Adipocyte (in vitro differentiated cells): ENCODE data around the gene ITLN1.

Experiments used
- DNase-seq: peaks from one replicate; pipeline ENCODE4 v3.0.0-alpha.2; 2015; ENCODE audit warnings: low read depth
- H3K27me3 ChIP-seq: replicated peaks from 2 replicates; pipeline ENCODE4 v1.7.0; 2013; ENCODE audit warnings: mild to moderate bottlenecking, low read length, moderate library complexity; ENCODE audit not compliant: control insufficient read depth, insufficient read depth
- H3K36me3 ChIP-seq: 2 replicates; pipeline ENCODE4 v1.7.0; 2013; ENCODE audit warnings: low read length, mild to moderate bottlenecking, moderate library complexity; ENCODE audit not compliant: control insufficient read depth, insufficient read depth, severe bottlenecking
- H3K4me1 ChIP-seq: 2 replicates; pipeline ENCODE4 v1.7.0; 2013; ENCODE audit warnings: mild to moderate bottlenecking, low read length, moderate library complexity; ENCODE audit not compliant: control insufficient read depth, insufficient read depth
- H3K4me3 ChIP-seq: 2 replicates; pipeline ENCODE4 v1.7.0; 2013; ENCODE audit warnings: mild to moderate bottlenecking, low read length, moderate library complexity
- H3K9ac ChIP-seq: 2 replicates; pipeline ENCODE4 v1.7.0; 2013; ENCODE audit warnings: mild to moderate bottlenecking, low read length, moderate library complexity
- H3K9me3 ChIP-seq: 2 replicates; pipeline ENCODE4 v1.7.0; 2013; ENCODE audit warnings: mild to moderate bottlenecking, low read length, moderate library complexity; ENCODE audit not compliant: control insufficient read depth

ITLN1 gene

DNA sequence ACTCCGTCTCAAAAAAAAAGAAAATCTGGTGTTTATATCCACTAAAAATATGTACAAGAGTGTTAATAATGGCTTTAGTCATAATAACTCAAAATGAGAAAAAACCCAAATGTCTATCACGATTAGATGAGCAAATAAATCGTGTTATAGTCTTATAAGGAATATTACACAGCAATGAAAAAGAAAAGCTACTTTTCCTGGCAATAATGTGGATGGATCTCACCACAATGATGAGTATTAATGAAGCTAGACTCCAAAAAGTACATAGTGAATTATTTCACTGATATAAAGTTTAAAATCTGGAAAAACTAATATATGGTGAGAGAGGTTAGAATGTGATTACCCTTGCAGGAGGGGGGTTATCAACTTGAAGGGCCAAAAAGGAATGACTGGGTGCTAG is 32.0 kb downstream of the ITLN1 start:
- no peaks in the 10 kb centered on the region for H3K4me1 ChIP-seq
- no peaks in the 10 kb centered on the region for H3K27me3 ChIP-seq
- no peaks in the 10 kb centered on the region for H3K36me3 ChIP-seq
- no peak overlapping the region for H3K4me3 ChIP-seq
- no peak for DNase-seq
- no peak overlapping the region for H3K9ac ChIP-seq
- no peaks in the 10 kb centered on the region for H3K9me3 ChIP-seq

DNA sequence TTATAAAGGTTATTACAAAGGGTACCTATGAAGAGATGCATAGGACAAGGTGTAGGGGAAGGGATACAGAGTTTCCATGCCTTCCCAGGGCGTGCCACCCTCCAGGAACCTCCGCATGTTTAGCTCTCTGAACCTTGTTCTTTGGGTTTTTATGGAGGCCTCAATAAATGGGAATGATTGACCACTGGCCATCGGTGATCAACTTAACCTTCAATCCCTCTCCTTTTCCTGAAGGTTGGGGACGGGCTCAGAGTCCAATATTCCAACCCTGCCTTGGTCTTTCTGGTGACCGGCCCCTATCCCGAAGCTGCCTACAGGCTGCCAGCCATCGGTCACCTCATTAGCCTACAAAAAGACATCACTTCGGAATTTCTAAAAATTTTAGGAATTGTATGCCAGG is 34.0 kb downstream of the ITLN1 start:
- H3K27me3 ChIP-seq: no peaks in the 10 kb centered on the region
- H3K9ac ChIP-seq: no peak overlapping the region
- no peak overlapping the region for H3K4me3 ChIP-seq
- H3K9me3 ChIP-seq: no peaks in the 10 kb centered on the region
- no peaks in the 10 kb centered on the region for H3K4me1 ChIP-seq
- no peaks in the 10 kb centered on the region for H3K36me3 ChIP-seq
- DNase-seq: no peak

DNA sequence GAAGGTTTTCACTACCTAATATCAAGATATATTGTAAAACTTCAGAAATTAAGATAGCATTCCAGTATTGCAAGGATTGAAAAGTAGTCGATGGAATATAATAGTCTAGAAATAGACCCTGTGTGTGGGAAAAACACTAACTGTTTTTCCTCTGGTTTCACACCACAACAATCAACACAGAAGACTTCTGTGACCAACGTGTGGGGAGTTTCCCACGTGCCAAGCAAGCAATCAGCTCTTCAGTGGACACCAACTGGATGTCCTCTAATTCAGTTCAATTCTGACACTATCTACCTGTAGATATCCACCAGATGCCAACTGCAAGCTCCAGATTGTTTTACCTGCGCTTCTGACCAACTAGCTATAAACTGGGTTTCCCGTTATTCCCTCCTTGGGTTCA is 34.4 kb downstream of the ITLN1 start:
- Histone ChIP-seq H3K4me1 (no peaks in the 10 kb centered on the region), H3K27me3 (no peaks in the 10 kb centered on the region), H3K36me3 (no peaks in the 10 kb centered on the region), H3K9ac (no peak overlapping the region), H3K9me3 (no peaks in the 10 kb centered on the region), H3K4me3 (no peak overlapping the region)
- DNase-seq: no peak

DNA sequence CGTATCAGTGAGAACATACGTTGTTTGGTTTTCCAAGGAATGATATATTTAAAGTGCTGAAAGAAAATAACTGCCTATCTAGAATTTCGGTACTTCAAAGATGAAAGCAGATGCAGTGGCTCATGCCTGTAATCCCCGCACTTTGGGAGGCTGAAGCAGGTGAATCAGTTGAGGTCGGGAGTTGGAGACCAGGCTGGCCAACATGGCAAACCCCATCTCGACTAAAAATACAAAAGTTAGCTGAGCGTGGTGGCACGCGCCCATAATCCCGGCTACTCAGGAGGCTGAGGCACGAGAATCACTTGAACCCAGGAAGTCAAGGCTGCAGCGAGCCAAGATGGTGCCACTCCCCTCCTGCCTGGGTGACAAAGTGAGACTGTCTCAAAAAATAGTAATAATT is 38.7 kb downstream of the ITLN1 start:
- Histone ChIP-seq H3K9ac (no peak overlapping the region), H3K27me3 (peaks cover 6% of the 10 kb centered on the region), H3K4me1 (no peaks in the 10 kb centered on the region), H3K9me3 (no peaks in the 10 kb centered on the region), H3K36me3 (no peaks in the 10 kb centered on the region), H3K4me3 (no peak overlapping the region)
- no peak for DNase-seq

DNA sequence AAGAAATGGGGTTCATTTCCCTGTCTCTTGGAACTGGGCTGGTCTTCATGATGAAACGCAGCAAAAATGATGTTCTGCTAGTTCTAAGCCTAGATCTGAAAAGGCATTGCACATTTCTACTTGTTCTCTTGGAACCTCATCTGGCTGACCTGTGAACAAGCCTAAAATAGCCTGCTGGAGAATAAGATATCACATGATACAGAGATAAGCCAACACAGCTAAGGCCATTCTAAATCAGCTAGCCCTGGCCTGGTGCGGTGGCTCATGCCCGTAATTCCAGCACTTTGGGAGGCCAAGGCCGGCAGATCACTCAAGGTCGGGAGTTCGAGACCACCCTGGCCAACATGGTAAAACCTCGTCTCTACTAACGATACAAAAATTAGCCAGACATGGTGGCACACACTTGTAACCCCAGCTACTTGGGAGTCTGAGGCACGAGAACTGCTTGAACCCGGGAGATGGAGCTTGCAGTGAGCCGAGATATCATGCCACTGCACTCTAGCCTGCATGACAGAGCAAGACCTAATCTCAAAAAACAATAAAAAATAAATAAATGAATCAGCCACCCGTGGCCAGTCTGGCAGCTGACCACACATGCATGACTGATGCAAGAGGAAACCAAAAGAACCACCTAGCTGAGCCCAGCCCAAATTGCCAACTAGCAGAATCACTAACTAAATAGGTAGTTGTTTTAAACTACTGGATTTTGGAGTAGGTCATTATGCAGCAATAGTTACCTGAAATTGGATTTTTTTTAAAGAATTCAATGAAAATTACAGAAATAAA is 40.3 kb downstream of the ITLN1 start:
- no peaks in the 10 kb centered on the region for H3K4me1 ChIP-seq

DNA sequence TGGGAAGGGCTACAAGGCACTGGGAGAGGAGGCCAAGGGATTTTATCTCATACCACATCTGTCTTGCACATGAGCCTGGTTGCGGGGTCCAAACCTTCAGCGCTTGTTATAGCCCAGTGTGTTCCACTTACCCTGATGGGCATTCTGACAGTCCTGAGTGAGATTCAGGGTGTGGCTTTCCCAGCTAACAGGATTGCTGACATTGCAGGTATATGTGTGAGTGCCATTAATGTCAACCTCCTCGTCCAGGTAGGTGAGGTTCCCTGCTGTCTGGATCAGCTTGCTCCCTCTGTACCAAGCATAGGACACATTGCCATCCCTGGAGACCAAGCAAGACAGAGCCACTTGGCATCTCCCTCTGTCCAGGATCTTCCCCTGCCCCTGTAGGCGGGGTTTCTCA is 43.9 kb downstream of the ITLN1 start:
- Histone ChIP-seq H3K27me3 (peaks cover 13% of the 10 kb centered on the region), H3K4me3 (no peak overlapping the region), H3K36me3 (no peaks in the 10 kb centered on the region), H3K9me3 (no peaks in the 10 kb centered on the region), H3K9ac (no peak overlapping the region), H3K4me1 (no peaks in the 10 kb centered on the region)
- DNase-seq: no peak

More for the DNA sequence above, 40.3 kb downstream of the ITLN1 start:
- no peak for DNase-seq
- Histone ChIP-seq H3K9me3 (no peaks in the 10 kb centered on the region), H3K36me3 (no peaks in the 10 kb centered on the region), H3K4me3 (no peak overlapping the region), H3K9ac (no peak overlapping the region), H3K27me3 (peaks cover 6% of the 10 kb centered on the region)

DNA sequence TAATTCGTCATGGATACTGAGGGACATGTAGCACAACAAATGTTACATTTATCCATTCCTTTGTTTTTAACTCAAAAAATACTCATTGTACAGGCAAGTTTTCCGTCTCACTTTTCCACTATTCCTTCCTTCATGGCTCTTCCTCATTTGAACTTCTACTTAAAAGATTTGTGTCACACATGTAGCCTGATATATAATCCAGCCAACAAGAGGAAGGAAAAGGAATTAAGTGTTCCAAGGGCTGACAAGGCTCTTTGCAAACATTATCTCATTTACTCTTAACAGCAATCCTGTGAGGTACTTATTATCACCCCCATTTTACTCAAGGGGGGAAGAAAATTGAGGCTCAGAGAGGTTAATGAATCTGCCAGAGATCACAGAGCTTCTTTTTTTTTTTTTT is 45.2 kb downstream of the ITLN1 start:
- no peak for DNase-seq
- H3K4me3 ChIP-seq: no peak overlapping the region
- H3K9me3 ChIP-seq: no peaks in the 10 kb centered on the region
- no peaks in the 10 kb centered on the region for H3K36me3 ChIP-seq
- no peak overlapping the region for H3K9ac ChIP-seq
- no peaks in the 10 kb centered on the region for H3K4me1 ChIP-seq
- H3K27me3 ChIP-seq: peaks cover 20% of the 10 kb centered on the region

DNA sequence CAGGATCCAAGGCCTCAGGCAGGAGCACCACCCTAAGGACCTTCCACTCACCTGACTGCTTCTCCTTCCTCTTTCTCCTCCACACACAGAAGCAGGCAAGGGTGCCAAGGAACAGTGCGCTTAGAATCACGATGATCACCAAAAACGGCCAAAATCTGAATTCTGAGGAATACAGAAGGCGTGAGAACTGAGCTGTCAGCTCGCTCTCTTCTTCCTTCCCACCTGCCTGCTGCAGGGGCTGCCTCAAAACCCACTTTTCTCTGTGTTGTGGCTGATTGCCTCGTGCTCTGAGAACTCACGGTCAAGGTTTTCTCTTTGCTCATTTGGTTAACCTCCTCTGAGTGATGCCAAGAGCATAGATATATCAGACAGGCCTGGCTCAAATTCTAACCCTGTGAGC is 46.1 kb downstream of the ITLN1 start:
- Histone ChIP-seq H3K4me1 (no peaks in the 10 kb centered on the region), H3K9ac (no peak overlapping the region), H3K27me3 (peaks cover 23% of the 10 kb centered on the region), H3K4me3 (no peak overlapping the region), H3K9me3 (no peaks in the 10 kb centered on the region), H3K36me3 (no peaks in the 10 kb centered on the region)
- DNase-seq: no peak

DNA sequence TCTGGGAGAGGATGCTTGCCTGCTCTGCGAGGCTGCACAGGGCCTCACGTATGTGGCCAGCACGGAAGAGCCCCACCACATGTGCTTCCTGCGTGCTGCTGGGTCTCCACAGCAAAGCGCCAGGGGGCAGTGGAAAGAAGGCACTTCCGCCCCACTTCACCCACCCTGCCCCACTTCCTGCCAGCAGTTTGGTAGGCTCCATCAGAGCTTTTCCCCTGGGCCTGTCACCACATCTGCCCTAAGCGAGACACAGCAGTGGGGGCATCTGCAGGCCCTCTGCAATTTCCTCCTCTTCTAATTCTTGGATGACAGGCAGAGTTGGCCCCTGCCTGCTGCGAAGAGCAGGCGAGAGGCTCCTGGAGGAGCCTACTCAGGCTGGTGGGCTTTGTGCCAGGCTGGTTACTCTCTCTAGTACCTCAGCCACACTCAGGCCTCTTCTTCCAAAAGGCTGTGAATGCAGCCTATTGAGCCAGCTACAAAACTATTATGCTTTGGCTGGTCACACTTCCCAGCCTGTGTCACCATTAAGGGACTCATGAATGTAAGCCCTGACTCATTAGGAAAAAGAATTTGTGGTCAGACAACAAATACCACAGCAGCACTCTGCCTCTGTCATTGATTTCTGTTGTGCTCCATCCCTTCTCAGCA is 47.3 kb downstream of the ITLN1 start:
- no peaks in the 10 kb centered on the region for H3K4me1 ChIP-seq
- H3K4me3 ChIP-seq: no peak overlapping the region
- no peak overlapping the region for H3K9ac ChIP-seq
- DNase-seq: no peak
- no peaks in the 10 kb centered on the region for H3K36me3 ChIP-seq
- peaks cover 23% of the 10 kb centered on the region for H3K27me3 ChIP-seq
- no peaks in the 10 kb centered on the region for H3K9me3 ChIP-seq

DNA sequence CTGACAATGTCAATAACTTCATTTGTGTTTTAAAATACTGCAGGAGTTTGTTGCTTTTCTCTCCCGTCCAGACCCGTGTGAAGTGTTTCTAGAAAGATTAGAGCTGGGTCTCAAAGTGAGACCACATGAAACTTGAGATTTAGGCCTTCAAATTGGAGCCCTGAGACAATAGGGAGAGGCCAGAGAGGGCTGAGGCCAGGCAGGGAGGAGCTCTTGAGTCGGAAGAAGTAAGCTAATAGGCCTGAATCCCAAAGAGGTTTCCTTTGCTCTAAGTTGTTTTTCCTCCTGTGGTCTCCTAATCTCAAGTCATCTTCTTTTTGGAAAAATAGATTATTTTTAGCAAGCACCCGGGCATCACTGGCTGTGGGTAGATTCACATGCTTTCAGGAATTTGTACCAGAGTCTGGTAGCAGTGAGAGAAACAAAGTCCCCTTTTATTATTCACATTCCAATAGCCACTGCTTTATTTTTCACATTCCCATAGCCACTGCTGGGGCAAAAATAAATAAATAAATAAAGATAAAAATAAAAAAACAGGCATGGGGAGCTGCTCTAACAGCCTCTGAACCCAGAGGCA is 47.9 kb downstream of the ITLN1 start:
- Histone ChIP-seq H3K36me3 (no peaks in the 10 kb centered on the region), H3K9me3 (no peaks in the 10 kb centered on the region), H3K27me3 (peaks cover 20% of the 10 kb centered on the region), H3K9ac (no peak overlapping the region), H3K4me1 (no peaks in the 10 kb centered on the region), H3K4me3 (no peak overlapping the region)
- DNase-seq: no peak

DNA sequence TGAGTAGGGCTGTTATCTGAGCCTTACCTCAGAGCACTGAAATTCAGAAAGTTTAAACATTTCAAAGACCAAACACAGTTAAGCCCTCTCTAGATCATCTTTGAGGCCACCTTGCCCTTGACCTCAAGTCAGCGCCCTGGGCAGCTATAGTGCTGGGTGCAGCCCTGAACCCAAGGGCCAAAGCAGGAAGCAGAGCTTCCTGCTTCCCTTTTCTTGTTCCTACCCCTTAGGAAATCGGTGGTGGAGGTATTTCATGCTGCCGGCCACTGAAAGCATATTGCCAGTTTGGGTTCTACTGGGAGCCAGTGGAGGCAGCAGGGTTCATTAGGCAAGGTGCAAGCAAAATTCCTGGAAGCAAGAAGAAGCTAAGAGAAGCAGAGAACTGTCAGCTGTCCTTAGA is 48.4 kb downstream of the ITLN1 start:
- DNase-seq: no peak
- Histone ChIP-seq H3K36me3 (no peaks in the 10 kb centered on the region), H3K9ac (no peak overlapping the region), H3K9me3 (no peaks in the 10 kb centered on the region), H3K4me3 (no peak overlapping the region), H3K4me1 (no peaks in the 10 kb centered on the region), H3K27me3 (peaks cover 20% of the 10 kb centered on the region)
